Peyer's patch (tissue), 4 donors: ENCODE results near the gene PROSER3. TPM values are rescaled to one million over a fixed set of nuclear protein-coding genes. Genes with fewer than 3 reads are reported as not detected.
"Not testable (repeated sequence)": the region's sequence is repeated elsewhere in the genome, so short reads cannot be mapped to it uniquely, and the experiment has no call there.

ENCODE experiments used
- DNase-seq, 3 donors: peaks; one replicate each; pipeline ENCODE4 v3.0.0-alpha.2; 2017 to 2019
- H3K27ac ChIP-seq, 4 donors: fragments of 200-600 bp; sonication (generic); one replicate each; pipeline ENCODE4 v1.5.1; 2016 to 2019
- H3K27me3 ChIP-seq, 2 donors: fragments of 200-600 bp; sonication (generic); one replicate each; pipeline ENCODE4 v1.5.1; 2019
- H3K36me3 ChIP-seq, 3 donors: fragments of 200-600 bp; sonication (generic); one replicate each; pipeline ENCODE4 v1.5.1; 2016 to 2019
- H3K4me1 ChIP-seq, 4 donors: fragments of 200-600 bp; sonication (generic); one replicate each; pipeline ENCODE4 v1.5.1; 2016 to 2019
- H3K4me3 ChIP-seq, 4 donors: fragments of 200-600 bp; sonication (generic); 1 replicate in 3 of 4; 2 replicates in 1 of 4; pipeline ENCODE4 v1.5.1; 2016 to 2019; ENCODE audit warnings: mild to moderate bottlenecking in 1 of 4
- H3K9me3 ChIP-seq, 4 donors: fragments of 200-600 bp; sonication (generic); one replicate each; pipeline ENCODE4 v1.5.1; 2016 to 2019; ENCODE audit warnings: mild to moderate bottlenecking in 1 of 4
- CTCF ChIP-seq, 6 experiments: fragments of 450-650 bp in 4 of 6; fragments of 200-600 bp in 2 of 6; sonication (generic) in 1 of 6; IDR thresholded peaks; one replicate each; pipeline ENCODE4 v1.5.1; 2017 to 2019; ENCODE audit warnings: antibody characterized with exemption in 6 of 6, mild to moderate bottlenecking in 3 of 6, moderate library complexity in 1 of 6
- POLR2A ChIP-seq, 2 donors: fragments of 450-650 bp; IDR thresholded peaks; one replicate each; pipeline ENCODE4 v1.5.1; 2017; ENCODE audit warnings: antibody characterized with exemption in 2 of 2, mild to moderate bottlenecking in 2 of 2, moderate library complexity in 2 of 2
- total RNA-seq, 4 donors: library from RNA; depleted of rRNA; stranded (reverse); fragments of >200 nt; gene quantifications; one replicate each; pipeline ENCODE4 v1.1.0, GENCODE V29; 2016

Gene PROSER3
- total RNA-seq, 4 donors from 2014 or later = 6.0 to 36.8 (median 27.2) TPM

- Histone ChIP-seq H3K9me3 (no peaks in the 10 kb centered on the region), H3K4me3 (no peak overlapping the region), H3K27ac (no peak overlapping the region), H3K4me1 (peaks cover 0 to 25% (median 10%) of the 10 kb centered on the region in 4 donors), H3K27me3 (no peaks in the 10 kb centered on the region), H3K36me3 (peaks cover 0 to 58% (median 0%) of the 10 kb centered on the region in 3 donors)
- TF ChIP-seq CTCF (IDR thresholded peaks at IDR 0.05) (no peak), POLR2A (IDR thresholded peaks at IDR 0.05) (no peak)
- no peak for DNase-seq
Measured at GRCh38 chr19:35720648-35721047, 37.3 kb upstream of the PROSER3 start.

- DNase-seq = no peak
- no peak overlapping the region for H3K27ac ChIP-seq
- no peaks in the 10 kb centered on the region for H3K9me3 ChIP-seq
- TF ChIP-seq CTCF (IDR thresholded peaks at IDR 0.05) (no peak), POLR2A (IDR thresholded peaks at IDR 0.05) (no peak)
- peaks cover 0 to 66% (median 4%) of the 10 kb centered on the region in 3 donors for H3K36me3 ChIP-seq
- H3K4me1 ChIP-seq = peaks cover 0 to 18% (median 4%) of the 10 kb centered on the region in 4 donors
- H3K27me3 ChIP-seq = no peaks in the 10 kb centered on the region
- H3K4me3 ChIP-seq = no peak overlapping the region
Measured at GRCh38 chr19:35721374-35721773, 36.6 kb upstream of the PROSER3 start.

DNA sequence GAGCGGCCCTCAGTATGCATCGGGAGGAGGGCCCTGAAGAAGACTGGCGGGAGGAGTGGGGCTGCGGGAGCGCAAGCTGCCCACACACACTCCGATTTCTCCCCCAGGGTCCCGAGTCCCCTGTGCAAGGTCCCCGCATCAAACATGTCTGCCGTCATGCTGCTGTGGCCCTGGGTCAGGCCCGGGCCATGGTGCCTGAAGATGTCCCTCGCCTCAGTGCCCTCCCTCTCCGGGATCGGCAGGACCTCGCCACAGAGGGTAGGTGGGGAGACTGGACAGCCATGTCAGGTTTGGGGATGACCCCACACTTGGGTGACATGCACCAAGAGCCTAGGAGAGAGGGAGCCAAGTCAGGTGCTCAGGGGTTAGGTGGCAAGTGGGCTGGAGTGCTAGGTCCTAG is 35.5 kb upstream of the PROSER3 start:
- H3K36me3 ChIP-seq = peaks cover 0 to 77% (median 4%) of the 10 kb centered on the region in 3 donors
- H3K27ac ChIP-seq = no peak overlapping the region
- no peaks in the 10 kb centered on the region for H3K27me3 ChIP-seq
- H3K4me1 ChIP-seq = peaks cover 0 to 16% (median 4%) of the 10 kb centered on the region in 4 donors
- DNase-seq = no peak
- no peak overlapping the region for H3K4me3 ChIP-seq
- TF ChIP-seq CTCF (IDR thresholded peaks at IDR 0.05) (no peak), POLR2A (IDR thresholded peaks at IDR 0.05) (no peak)
- H3K9me3 ChIP-seq = no peaks in the 10 kb centered on the region

GRCh38 chr19:35722897-35723296 is 35.1 kb upstream of the PROSER3 start:
- H3K27ac ChIP-seq = no peak overlapping the region
- H3K27me3 ChIP-seq = no peaks in the 10 kb centered on the region
- no peak overlapping the region for H3K4me3 ChIP-seq
- peaks cover 0 to 81% (median 4%) of the 10 kb centered on the region in 3 donors for H3K36me3 ChIP-seq
- no peak for TF ChIP-seq CTCF (IDR thresholded peaks at IDR 0.05)
- no peak for TF ChIP-seq POLR2A (IDR thresholded peaks at IDR 0.05)
- H3K9me3 ChIP-seq = no peaks in the 10 kb centered on the region
- H3K4me1 ChIP-seq = peaks cover 0 to 16% (median 4%) of the 10 kb centered on the region in 4 donors
- no peak for DNase-seq

DNA sequence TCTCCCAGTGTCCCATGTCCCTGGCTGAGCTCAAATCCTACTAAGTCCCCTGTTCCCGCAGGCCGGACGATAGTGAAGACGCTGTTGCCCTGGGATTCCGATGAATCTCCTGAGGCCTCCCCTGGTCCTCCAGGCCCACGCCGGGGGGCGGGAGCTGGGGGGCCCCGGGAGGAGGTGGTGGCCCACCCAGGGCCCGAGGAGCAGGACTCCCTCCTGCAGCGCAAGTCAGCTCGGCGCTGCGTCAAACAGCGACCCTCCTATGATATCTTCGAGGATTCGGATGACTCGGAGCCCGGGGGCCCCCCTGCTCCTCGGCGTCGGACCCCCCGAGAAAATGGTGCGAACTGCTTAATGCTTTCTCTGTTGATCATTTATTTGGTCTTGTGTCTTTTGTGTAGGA is 34.3 kb upstream of the PROSER3 start:
- Histone ChIP-seq H3K4me1 (peaks cover 0 to 14% (median 4%) of the 10 kb centered on the region in 4 donors), H3K4me3 (no peak overlapping the region), H3K27me3 (no peaks in the 10 kb centered on the region), H3K36me3 (peaks cover 0 to 89% (median 4%) of the 10 kb centered on the region in 3 donors), H3K27ac (no peak overlapping the region), H3K9me3 (no peaks in the 10 kb centered on the region)
- DNase-seq = no peak
- TF ChIP-seq CTCF (IDR thresholded peaks at IDR 0.05) = no peak
- TF ChIP-seq POLR2A (IDR thresholded peaks at IDR 0.05) = no peak

DNA sequence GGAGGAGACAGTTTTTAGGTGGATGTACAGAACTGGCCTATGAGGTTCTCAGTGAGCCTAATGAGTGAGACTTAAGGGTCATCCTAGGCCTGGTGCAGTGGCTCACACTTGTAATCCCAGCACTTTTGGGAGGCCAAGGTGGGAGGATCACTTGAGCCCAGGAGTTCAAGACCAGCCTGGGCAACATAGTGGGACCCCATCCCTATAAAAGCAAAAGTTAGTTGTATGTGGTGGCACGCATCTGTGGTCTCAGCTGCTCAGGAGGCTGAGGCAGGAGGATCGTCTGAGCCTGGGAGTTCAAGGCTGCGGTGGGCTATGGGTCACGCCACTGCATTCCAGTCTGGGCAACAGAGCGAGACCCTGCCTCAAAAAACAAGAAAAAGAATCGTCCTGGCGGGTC is 33.8 kb upstream of the PROSER3 start:
- H3K9me3 ChIP-seq, H3K27ac ChIP-seq, H3K4me1 ChIP-seq, H3K4me3 ChIP-seq, H3K27me3 ChIP-seq, DNase-seq: not testable (repeated sequence)
- H3K36me3 ChIP-seq = peaks cover 0 to 93% (median 4%) of the 10 kb centered on the region in 3 donors
